ENCODE data around the gene RPL23. TPM values are rescaled to one million over a fixed set of nuclear protein-coding genes. Genes with fewer than 3 reads are reported as not detected.

RPL23 gene
- total RNA-seq, 6 donors from 2014 or later: 542 to 1,288 (median 1,062) TPM

DNA sequence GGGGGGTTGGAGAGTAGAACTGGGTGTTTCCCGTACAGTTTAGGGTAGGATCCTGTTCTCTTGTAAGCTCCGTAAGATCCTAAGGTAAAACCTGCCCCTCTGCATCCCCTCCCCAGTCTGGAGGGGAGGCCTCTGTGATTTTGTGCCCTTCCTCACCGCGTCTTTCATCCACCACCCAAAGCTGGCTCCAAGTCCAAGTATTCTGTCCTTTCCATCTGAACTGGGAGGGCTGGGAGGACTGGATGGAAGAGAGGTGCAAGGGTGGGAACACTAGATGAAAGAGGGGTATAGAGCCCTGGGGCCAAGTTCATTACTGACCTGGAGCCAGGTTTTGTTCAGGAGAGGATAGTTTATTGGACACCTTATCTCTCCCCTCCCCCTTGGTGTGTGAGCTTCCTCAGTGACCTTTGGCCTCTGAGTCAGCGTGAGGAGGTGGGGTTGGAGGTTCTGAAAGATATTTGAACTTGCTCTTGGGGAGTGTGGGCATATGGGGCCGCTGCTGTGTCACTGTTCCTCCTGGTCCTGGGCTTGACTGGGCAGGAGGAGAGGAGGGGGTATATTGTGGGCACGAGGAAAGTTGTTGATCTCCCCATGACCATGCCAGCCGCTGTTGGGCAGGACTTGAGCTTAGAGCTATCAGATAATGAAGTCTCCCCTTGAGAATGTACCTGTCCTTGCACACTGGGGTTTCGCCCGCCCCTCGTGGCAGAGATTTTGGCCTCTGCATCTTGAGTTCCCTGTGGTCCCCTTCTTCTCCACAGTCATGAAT lies 17.9 kb upstream of the RPL23 start:
- ATAC-seq (ENCODE audit: low FRiP score in 2 of 2) (peak; percentile 13 to 47), DNase-seq (peak in 1 of 2 donors; percentile 93)
- peak overlapping the region; percentile 93 to 99 (median 98) for H3K27ac ChIP-seq
- peak overlapping the region; percentile 78 to 99 (median 97) for H3K4me3 ChIP-seq
- peaks cover 0 to 2% (median 0%) of the 10 kb centered on the region in 4 donors for H3K36me3 ChIP-seq
- WGBS, 2 donors: 16 to 21% methylated on average over 11 of the region's 11 CpGs
- peaks cover 52 to 69% (median 59%) of the 10 kb centered on the region in 4 donors for H3K4me1 ChIP-seq
- H3K27me3 ChIP-seq: no peaks in the 10 kb centered on the region
- TF ChIP-seq EP300 (IDR thresholded peaks at IDR 0.05) (peak in 1 of 4 donors; percentile 23), POLR2A (IDR thresholded peaks at IDR 0.05) (peak in 2 of 4 donors; percentile 9 to 21), POLR2AphosphoS5 (IDR thresholded peaks at IDR 0.05) (peak; percentile 69 to 84)
- TF ChIP-seq, protein P1, sequence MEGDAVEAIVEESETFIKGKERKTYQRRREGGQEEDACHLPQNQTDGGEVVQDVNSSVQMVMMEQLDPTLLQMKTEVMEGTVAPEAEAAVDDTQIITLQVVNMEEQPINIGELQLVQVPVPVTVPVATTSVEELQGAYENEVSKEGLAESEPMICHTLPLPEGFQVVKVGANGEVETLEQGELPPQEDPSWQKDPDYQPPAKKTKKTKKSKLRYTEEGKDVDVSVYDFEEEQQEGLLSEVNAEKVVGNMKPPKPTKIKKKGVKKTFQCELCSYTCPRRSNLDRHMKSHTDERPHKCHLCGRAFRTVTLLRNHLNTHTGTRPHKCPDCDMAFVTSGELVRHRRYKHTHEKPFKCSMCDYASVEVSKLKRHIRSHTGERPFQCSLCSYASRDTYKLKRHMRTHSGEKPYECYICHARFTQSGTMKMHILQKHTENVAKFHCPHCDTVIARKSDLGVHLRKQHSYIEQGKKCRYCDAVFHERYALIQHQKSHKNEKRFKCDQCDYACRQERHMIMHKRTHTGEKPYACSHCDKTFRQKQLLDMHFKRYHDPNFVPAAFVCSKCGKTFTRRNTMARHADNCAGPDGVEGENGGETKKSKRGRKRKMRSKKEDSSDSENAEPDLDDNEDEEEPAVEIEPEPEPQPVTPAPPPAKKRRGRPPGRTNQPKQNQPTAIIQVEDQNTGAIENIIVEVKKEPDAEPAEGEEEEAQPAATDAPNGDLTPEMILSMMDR (IDR thresholded peaks at IDR 0.05): peak in 1 of 6 experiments; percentile 24
- peaks cover 0 to 3% (median 0%) of the 10 kb centered on the region in 4 donors for H3K9me3 ChIP-seq

DNA sequence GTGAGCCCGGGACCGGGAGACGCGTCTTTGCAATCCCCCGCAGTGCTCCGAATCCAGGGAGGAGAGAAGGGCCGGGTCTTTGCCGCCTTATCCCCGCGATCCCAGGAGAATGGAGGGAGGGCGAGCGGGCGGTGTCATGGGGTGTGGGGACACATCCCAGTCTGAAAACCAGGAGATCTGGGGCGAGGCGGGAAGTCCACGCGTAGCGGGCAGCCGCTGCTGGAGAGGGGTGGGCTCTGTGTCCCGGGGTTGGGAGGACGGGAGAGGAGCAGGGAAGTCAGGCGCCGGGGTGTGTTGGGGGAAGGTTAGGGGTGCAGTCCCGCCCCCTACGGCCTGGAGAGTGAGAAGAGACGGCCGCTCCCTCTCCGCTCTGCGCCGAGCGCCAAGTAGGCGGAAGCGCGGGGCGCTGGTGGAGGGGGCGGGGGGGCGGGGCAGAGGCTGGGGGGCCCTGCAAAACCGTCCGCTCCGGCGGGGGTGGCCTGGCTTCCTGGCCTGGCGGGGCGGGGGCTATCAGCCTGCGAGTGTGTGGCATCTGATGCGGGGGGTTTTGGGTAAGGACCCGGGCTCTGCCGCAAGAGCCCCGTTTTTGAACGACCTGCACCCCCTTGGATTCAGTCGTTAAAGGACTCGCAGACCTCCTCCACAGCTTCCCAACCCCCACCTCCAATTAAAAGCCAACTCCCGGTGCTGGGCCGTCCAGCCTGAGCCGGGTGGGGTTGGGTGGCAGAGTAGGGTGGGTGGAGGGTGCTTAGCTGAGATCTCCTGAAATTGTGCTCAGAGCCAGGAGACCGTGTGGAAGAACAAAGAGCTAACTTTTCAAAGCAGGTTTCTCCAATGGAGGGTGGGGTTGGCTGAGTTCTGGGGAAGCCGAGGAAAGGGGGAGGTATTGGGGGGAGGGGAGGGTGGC lies 17.0 kb upstream of the RPL23 start:
- Histone ChIP-seq H3K27me3 (no peaks in the 10 kb centered on the region), H3K4me3 (peak overlapping the region; percentile 78 to 99 (median 97)), H3K36me3 (peaks cover 0 to 2% (median 0%) of the 10 kb centered on the region in 4 donors), H3K27ac (peak overlapping the region; percentile 93 to 99 (median 98)), H3K9me3 (peaks cover 0 to 3% (median 0%) of the 10 kb centered on the region in 4 donors), H3K4me1 (peaks cover 47 to 60% (median 51%) of the 10 kb centered on the region in 4 donors)
- WGBS, 2 donors: 0 to 1% methylated on average over 1 to 34 of the region's 56 CpGs
- DNase-seq (peak; percentile 88 to 89), ATAC-seq (ENCODE audit: low FRiP score in 2 of 2) (peak; percentile 75 to 76)
- TF ChIP-seq POLR2A (IDR thresholded peaks at IDR 0.05): peak in 1 of 4 donors; percentile 30
- TF ChIP-seq EP300 (IDR thresholded peaks at IDR 0.05): no peak
- TF ChIP-seq, protein P1 (IDR thresholded peaks at IDR 0.05): peak in 2 of 6 experiments; percentile 19 to 29

DNA sequence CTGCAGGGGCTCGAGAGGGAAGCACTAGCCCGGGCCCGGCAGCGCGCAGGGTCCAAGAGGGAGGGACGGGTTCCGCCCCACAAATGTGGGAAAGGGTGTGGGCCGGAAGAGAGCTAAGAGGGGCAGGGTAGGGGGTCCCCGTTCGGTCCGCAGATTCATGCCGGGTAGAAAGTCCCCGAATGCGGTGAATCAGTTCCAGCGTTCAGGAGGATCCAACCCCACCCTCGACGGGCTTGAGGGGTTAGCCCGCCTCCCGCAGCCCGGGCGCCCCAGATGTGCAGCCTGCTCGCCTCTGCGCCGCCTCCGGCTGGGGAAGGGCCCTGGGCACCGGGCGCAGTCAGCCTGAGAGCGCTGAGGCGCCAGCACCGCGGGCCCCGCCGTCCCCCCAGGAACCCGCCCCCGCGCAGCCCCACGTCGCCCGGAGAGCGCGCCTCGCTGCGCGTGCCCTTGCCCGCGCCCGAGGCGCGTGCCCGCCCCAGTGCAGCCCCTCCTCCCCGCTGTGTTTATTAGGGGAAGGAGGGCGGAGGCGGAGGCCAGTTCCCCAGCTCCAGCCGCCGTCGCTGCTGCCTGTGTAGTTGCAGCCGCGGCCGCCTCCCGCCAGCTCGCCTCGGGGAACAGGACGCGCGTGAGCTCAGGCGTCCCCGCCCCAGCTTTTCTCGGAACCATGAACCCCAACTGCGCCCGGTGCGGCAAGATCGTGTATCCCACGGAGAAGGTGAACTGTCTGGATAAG lies 16.2 kb upstream of the RPL23 start, which contains the start of gene LASP1:
TSS of gene LASP1 (plus strand) at position 533 of the 733 bp plus-strand sequence. CDS start at position 665, 132 bp downstream.
- Histone ChIP-seq H3K9me3 (peaks cover 0 to 3% (median 0%) of the 10 kb centered on the region in 4 donors), H3K27me3 (no peaks in the 10 kb centered on the region), H3K4me1 (peaks cover 39 to 52% (median 43%) of the 10 kb centered on the region in 4 donors), H3K36me3 (peaks cover 0 to 2% (median 0%) of the 10 kb centered on the region in 4 donors), H3K27ac (peak within 1 kb of the TSS; percentile 93 to 99 (median 98)), H3K4me3 (peak within 1 kb of the TSS; percentile 78 to 99 (median 97))
- ATAC-seq (ENCODE audit: low FRiP score in 2 of 2) (peak; percentile 90 to 91), DNase-seq (peak; percentile 91 to 97)
- TF ChIP-seq, protein P1 (IDR thresholded peaks at IDR 0.05): no peak
- peak in 1 of 4 donors; percentile 67 for TF ChIP-seq EP300 (IDR thresholded peaks at IDR 0.05)
- TF ChIP-seq POLR2AphosphoS5 (IDR thresholded peaks at IDR 0.05): peak; percentile 97 to 99
- TF ChIP-seq POLR2A (IDR thresholded peaks at IDR 0.05): peak; percentile 89 to 99 (median 94)
- WGBS, 2 donors: 0 to 1% methylated on average over 31 to 33 of the region's 73 CpGs
